Measurements from ENCODE around the gene REV1.

The REV1 gene

GRCh38 chr2:99445065-99445464, 44.8 kb downstream of the REV1 start:
- DNase-seq: no peak

GRCh38 chr2:99444222-99444621, 45.6 kb downstream of the REV1 start:
- no peak for DNase-seq

GRCh38 chr2:99442837-99443236, 47.0 kb downstream of the REV1 start:
- no peak for DNase-seq

GRCh38 chr2:99439971-99440505, 49.8 kb downstream of the REV1 start:
- DNase-seq: no peak

- DNase-seq: no peak
Measured at GRCh38 chr2:99436874-99437273, 52.9 kb downstream of the REV1 start.

GRCh38 chr2:99433340-99433739, 56.5 kb downstream of the REV1 start:
- no peak for DNase-seq

- DNase-seq: no peak
Measured at GRCh38 chr2:99431587-99432275, 58.1 kb downstream of the REV1 start.

GRCh38 chr2:99430614-99431291, 59.1 kb downstream of the REV1 start:
- DNase-seq: peak; percentile 7

GRCh38 chr2:99425022-99425421, 64.8 kb downstream of the REV1 start:
- DNase-seq: no peak

- DNase-seq: no peak
Measured at GRCh38 chr2:99424371-99424770, 65.4 kb downstream of the REV1 start.

GRCh38 chr2:99422599-99422998, 67.2 kb downstream of the REV1 start:
- DNase-seq: no peak

- DNase-seq: no peak
Measured at GRCh38 chr2:99421469-99421868, 68.3 kb downstream of the REV1 start.

GRCh38 chr2:99420751-99421299, 69.0 kb downstream of the REV1 start:
- no peak for DNase-seq

GRCh38 chr2:99420031-99420430, 69.8 kb downstream of the REV1 start:
- no peak for DNase-seq

GRCh38 chr2:99417396-99417795, 72.4 kb downstream of the REV1 start:
- DNase-seq: no peak

- DNase-seq: no peak
Measured at GRCh38 chr2:99414566-99414965, 75.3 kb downstream of the REV1 start.

GRCh38 chr2:99410276-99410675, 79.5 kb downstream of the REV1 start:
- DNase-seq: no peak

GRCh38 chr2:99406137-99406536, 83.7 kb downstream of the REV1 start:
- no peak for DNase-seq

- no peak for DNase-seq
Measured at GRCh38 chr2:99404797-99405669, 84.8 kb downstream of the REV1 start.

GRCh38 chr2:99404039-99404796, 85.6 kb downstream of the REV1 start:
- no peak for DNase-seq

- DNase-seq: no peak
Measured at GRCh38 chr2:99403524-99403923, 86.3 kb downstream of the REV1 start.

- DNase-seq: no peak
Measured at GRCh38 chr2:99403084-99403483, 86.7 kb downstream of the REV1 start.
